Activated CD4-positive, alpha-beta T cell treated with anti-CD3 and anti-CD28 coated beads, Interleukin-2, amount 10 ng/mL, durations not matched to agents 7 days and 5 days (primary cell): ENCODE data around the gene SMC2. TPM values are rescaled to one million over a fixed set of nuclear protein-coding genes. Genes with fewer than 3 reads are reported as not detected.

Source experiments
- CTCF ChIA-PET: fragments of 350-600 bp; sonication (Branson Sonifier 250); formaldehyde crosslinking; loops from one replicate; lab custom pipeline; 2021; ENCODE audit warnings: antibody characterized with exemption; lab: Charles Lee
- POLR2A ChIA-PET: fragments of 350-600 bp; sonication (Branson Sonifier 250); formaldehyde crosslinking; loops from one replicate; lab custom pipeline; 2021; ENCODE audit warnings: antibody characterized with exemption; lab: Charles Lee
- DNase-seq: peaks from one replicate; pipeline ENCODE4 v3.0.0-alpha.2; 2020
- H3K27ac Mint-ChIP-seq: one replicate; pipeline ENCODE4 v1.8.0; 2021; ENCODE audit warnings: mild to moderate bottlenecking, moderate library complexity, mixed read lengths
- H3K27me3 Mint-ChIP-seq: one replicate; pipeline ENCODE4 v1.8.0; 2021; ENCODE audit warnings: mixed read lengths
- H3K36me3 Mint-ChIP-seq: one replicate; pipeline ENCODE4 v1.8.0; 2021; ENCODE audit warnings: low read depth, mixed read lengths
- H3K4me1 Mint-ChIP-seq: one replicate; pipeline ENCODE4 v1.8.0; 2021; ENCODE audit warnings: mixed read lengths
- H3K4me3 Mint-ChIP-seq: one replicate; pipeline ENCODE4 v1.8.0; 2021; ENCODE audit warnings: mild to moderate bottlenecking, moderate library complexity, mixed read lengths
- H3K9me3 Mint-ChIP-seq: one replicate; pipeline ENCODE4 v1.8.0; 2021; ENCODE audit warnings: mixed read lengths
- total RNA-seq, 2 experiments: library from RNA; stranded (reverse); gene quantifications; one replicate each; pipeline ENCODE4 v1.2.3, GENCODE V29; 2021

SMC2 gene
- total RNA-seq, 2 experiments from 2014 or later: 85.9 to 94.8 TPM

GRCh38 chr9:104118916-104119315 is 24.8 kb downstream of the SMC2 start:
- H3K36me3 Mint-ChIP-seq: peaks cover 55% of the 10 kb centered on the region

GRCh38 chr9:104121022-104121421 is 26.9 kb downstream of the SMC2 start:
- no peak for DNase-seq
- ChIA-PET POLR2A (no interaction called here), CTCF (interaction anchor here (1.6 kb wide), 1 partner anchor 12 kb away, joined by 6 read pairs; no protein-coding TSS in a partner anchor)
- Mint-ChIP-seq H3K27me3 (no peaks in the 10 kb centered on the region), H3K36me3 (peaks cover 60% of the 10 kb centered on the region), H3K4me3 (no peak overlapping the region), H3K4me1 (no peaks in the 10 kb centered on the region), H3K27ac (no peak overlapping the region), H3K9me3 (no peaks in the 10 kb centered on the region)

More at GRCh38 chr9:104118916-104119315, 24.8 kb downstream of the SMC2 start:
- Mint-ChIP-seq H3K4me3 (no peak overlapping the region), H3K4me1 (no peaks in the 10 kb centered on the region), H3K27me3 (no peaks in the 10 kb centered on the region), H3K9me3 (no peaks in the 10 kb centered on the region), H3K27ac (no peak overlapping the region)
- POLR2A ChIA-PET: no interaction called here
- DNase-seq: no peak
- CTCF ChIA-PET: no interaction called here

GRCh38 chr9:104138243-104138868 is 44.2 kb downstream of the SMC2 start:
- POLR2A ChIA-PET: no interaction called here
- H3K27me3 Mint-ChIP-seq: no peaks in the 10 kb centered on the region
- H3K9me3 Mint-ChIP-seq: peaks cover 2% of the 10 kb centered on the region
- CTCF ChIA-PET: no interaction called here
- H3K27ac Mint-ChIP-seq: no peak overlapping the region
- DNase-seq: no peak
- H3K36me3 Mint-ChIP-seq: peaks cover 58% of the 10 kb centered on the region
- no peak overlapping the region for H3K4me3 Mint-ChIP-seq
- H3K4me1 Mint-ChIP-seq: peaks cover 9% of the 10 kb centered on the region

GRCh38 chr9:104142799-104143549 is 48.9 kb downstream of the SMC2 start:
- no peaks in the 10 kb centered on the region for H3K9me3 Mint-ChIP-seq
- H3K27me3 Mint-ChIP-seq: no peaks in the 10 kb centered on the region
- POLR2A ChIA-PET: no interaction called here
- peaks cover 14% of the 10 kb centered on the region for H3K4me1 Mint-ChIP-seq
- DNase-seq: no peak
- H3K36me3 Mint-ChIP-seq: peaks cover 40% of the 10 kb centered on the region
- H3K4me3 Mint-ChIP-seq: no peak overlapping the region
- H3K27ac Mint-ChIP-seq: no peak overlapping the region
- CTCF ChIA-PET: no interaction called here

GRCh38 chr9:104143550-104143910 is 49.4 kb downstream of the SMC2 start:
- no peak for DNase-seq
- Mint-ChIP-seq H3K4me3 (no peak overlapping the region), H3K36me3 (peaks cover 38% of the 10 kb centered on the region), H3K9me3 (no peaks in the 10 kb centered on the region), H3K27me3 (no peaks in the 10 kb centered on the region), H3K4me1 (peaks cover 14% of the 10 kb centered on the region), H3K27ac (no peak overlapping the region)
- ChIA-PET CTCF (no interaction called here), POLR2A (no interaction called here)

DNA sequence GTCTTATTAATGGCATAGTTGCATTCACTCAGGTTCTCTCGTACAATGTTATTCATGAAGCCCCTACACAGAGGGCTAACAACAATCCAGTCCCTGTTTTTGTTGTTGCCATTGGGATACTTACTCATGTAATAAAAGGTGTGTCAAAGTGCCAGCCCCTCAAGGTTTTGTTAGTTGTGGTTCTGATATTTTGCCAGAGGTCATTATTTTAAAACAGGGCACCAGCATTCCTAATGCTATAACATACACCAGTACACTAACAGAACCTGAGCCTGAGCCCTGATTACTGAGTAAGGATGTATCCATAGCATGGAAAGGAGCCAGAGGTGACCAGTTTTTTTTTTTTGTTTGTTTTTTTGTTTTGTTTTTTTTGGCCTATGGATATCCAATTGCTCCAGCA is 50.2 kb downstream of the SMC2 start:
- peaks cover 14% of the 10 kb centered on the region for H3K4me1 Mint-ChIP-seq
- H3K36me3 Mint-ChIP-seq: peaks cover 34% of the 10 kb centered on the region
- no peak for DNase-seq
- H3K27me3 Mint-ChIP-seq: no peaks in the 10 kb centered on the region
- ChIA-PET POLR2A (no interaction called here), CTCF (no interaction called here)
- no peaks in the 10 kb centered on the region for H3K9me3 Mint-ChIP-seq
- H3K27ac Mint-ChIP-seq: no peak overlapping the region
- H3K4me3 Mint-ChIP-seq: no peak overlapping the region

DNA sequence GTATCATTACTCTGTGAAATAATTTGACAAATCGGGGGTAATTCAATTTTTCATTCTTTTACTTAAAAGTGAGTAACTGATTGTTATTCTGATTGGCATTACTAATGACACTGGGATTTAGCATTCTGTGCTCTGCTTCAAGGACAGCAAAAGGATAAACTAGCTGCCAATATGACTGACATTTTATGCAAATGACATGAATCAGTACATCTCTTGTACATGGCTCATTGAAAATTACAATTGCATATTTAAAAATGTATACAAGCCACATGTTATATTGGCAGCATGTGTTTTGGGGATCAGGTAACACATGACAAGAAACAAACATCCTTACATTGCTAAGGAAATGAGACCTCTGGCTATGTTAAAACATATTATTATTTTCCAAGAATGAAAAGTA is 79.0 kb downstream of the SMC2 start:
- Mint-ChIP-seq H3K4me1 (no peaks in the 10 kb centered on the region), H3K4me3 (no peak overlapping the region), H3K27me3 (peaks cover 5% of the 10 kb centered on the region), H3K9me3 (no peaks in the 10 kb centered on the region), H3K27ac (no peak overlapping the region), H3K36me3 (no peaks in the 10 kb centered on the region)
- POLR2A ChIA-PET: no interaction called here
- DNase-seq: no peak
- CTCF ChIA-PET: no interaction called here

GRCh38 chr9:104177003-104177611 is 83.0 kb downstream of the SMC2 start:
- Mint-ChIP-seq H3K27me3 (peaks cover 8% of the 10 kb centered on the region), H3K36me3 (no peaks in the 10 kb centered on the region), H3K4me1 (no peaks in the 10 kb centered on the region), H3K27ac (no peak overlapping the region), H3K4me3 (no peak overlapping the region), H3K9me3 (no peaks in the 10 kb centered on the region)
- ChIA-PET CTCF (no interaction called here), POLR2A (no interaction called here)
- DNase-seq: no peak

DNA sequence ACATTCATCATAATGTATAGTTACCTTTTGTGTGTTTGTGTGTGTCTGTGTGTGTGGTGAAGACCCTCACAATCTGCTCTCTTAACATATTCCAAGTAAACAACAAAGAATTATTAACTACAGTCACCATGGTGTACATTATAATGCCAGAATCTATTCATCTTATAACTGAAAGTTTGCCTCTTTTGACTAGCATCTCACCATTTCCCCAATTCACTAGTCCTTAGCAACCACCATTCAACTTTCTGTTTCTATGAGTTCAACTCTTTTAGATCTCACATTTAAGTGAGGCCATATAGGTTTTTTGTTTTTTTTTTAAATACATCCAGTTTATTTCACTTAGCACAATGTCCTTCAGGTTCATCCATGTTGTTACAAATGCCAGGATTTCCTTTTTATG is 83.6 kb downstream of the SMC2 start:
- Mint-ChIP-seq H3K9me3 (no peaks in the 10 kb centered on the region), H3K4me1 (no peaks in the 10 kb centered on the region), H3K4me3 (no peak overlapping the region), H3K27ac (no peak overlapping the region), H3K27me3 (peaks cover 6% of the 10 kb centered on the region), H3K36me3 (no peaks in the 10 kb centered on the region)
- POLR2A ChIA-PET: no interaction called here
- DNase-seq: no peak
- CTCF ChIA-PET: no interaction called here
